IPS-18a (cell line): Measurements from ENCODE around the gene QSOX2.

Source experiments
- H3K27ac ChIP-seq: one replicate; pipeline ENCODE4 v1.5.1; 2013; ENCODE audit warnings: low read length
- H3K27me3 ChIP-seq: one replicate; pipeline ENCODE4 v1.6.1; 2013; ENCODE audit warnings: mild to moderate bottlenecking, low read length; ENCODE audit not compliant: control insufficient read depth, insufficient read depth
- H3K36me3 ChIP-seq: one replicate; pipeline ENCODE4 v1.6.1; 2013; ENCODE audit warnings: low read depth, low read length; ENCODE audit not compliant: control insufficient read depth
- H3K4me1 ChIP-seq: one replicate; pipeline ENCODE4 v1.6.1; 2013; ENCODE audit warnings: low read depth, low read length; ENCODE audit not compliant: control insufficient read depth
- H3K4me3 ChIP-seq: one replicate; pipeline ENCODE4 v1.5.1; 2013; ENCODE audit warnings: low read length
- H3K9ac ChIP-seq: one replicate; pipeline ENCODE4 v1.6.1; 2013; ENCODE audit warnings: mild to moderate bottlenecking, low read length, moderate library complexity
- H3K9me3 ChIP-seq: one replicate; pipeline ENCODE4 v1.6.1; 2013; ENCODE audit warnings: low read depth, low read length; ENCODE audit not compliant: control insufficient read depth

Gene QSOX2

GRCh38 chr9:136219276-136219675, 26.3 kb downstream of the QSOX2 start:
- Histone ChIP-seq H3K36me3 (peaks cover 23% of the 10 kb centered on the region), H3K9me3 (no peaks in the 10 kb centered on the region), H3K4me3 (no peak overlapping the region), H3K9ac (no peak overlapping the region), H3K4me1 (no peaks in the 10 kb centered on the region), H3K27me3 (no peaks in the 10 kb centered on the region), H3K27ac (no peak overlapping the region)

- Histone ChIP-seq H3K36me3 (peaks cover 26% of the 10 kb centered on the region), H3K27me3 (no peaks in the 10 kb centered on the region), H3K9me3 (no peaks in the 10 kb centered on the region), H3K27ac (no peak overlapping the region), H3K4me1 (no peaks in the 10 kb centered on the region), H3K9ac (no peak overlapping the region), H3K4me3 (no peak overlapping the region)
Measured at GRCh38 chr9:136218673-136219072, 26.9 kb downstream of the QSOX2 start.

DNA sequence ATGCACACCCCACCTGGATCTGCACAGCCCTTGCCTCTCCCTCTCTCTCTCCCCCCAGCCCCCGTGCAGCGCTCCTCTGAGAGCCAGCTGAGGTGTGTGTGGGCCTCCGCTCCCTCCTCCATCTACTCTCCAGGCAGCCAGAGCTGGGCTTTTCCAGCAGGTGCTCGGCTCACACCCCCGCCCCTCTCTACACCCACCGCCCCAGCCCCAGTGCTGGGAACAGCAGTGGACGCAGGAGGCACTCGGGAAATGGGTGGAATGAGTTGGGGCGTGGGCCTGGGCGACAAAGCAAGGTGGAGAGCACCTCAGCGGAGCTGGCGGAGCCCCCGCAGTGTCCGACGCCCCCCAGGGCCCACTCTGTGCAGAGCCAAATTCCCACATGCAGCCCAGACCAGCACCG, 27.3 kb downstream of the QSOX2 start:
- Histone ChIP-seq H3K9me3 (no peaks in the 10 kb centered on the region), H3K4me1 (no peaks in the 10 kb centered on the region), H3K4me3 (no peak overlapping the region), H3K27me3 (no peaks in the 10 kb centered on the region), H3K9ac (no peak overlapping the region), H3K36me3 (peaks cover 27% of the 10 kb centered on the region), H3K27ac (no peak overlapping the region)

DNA sequence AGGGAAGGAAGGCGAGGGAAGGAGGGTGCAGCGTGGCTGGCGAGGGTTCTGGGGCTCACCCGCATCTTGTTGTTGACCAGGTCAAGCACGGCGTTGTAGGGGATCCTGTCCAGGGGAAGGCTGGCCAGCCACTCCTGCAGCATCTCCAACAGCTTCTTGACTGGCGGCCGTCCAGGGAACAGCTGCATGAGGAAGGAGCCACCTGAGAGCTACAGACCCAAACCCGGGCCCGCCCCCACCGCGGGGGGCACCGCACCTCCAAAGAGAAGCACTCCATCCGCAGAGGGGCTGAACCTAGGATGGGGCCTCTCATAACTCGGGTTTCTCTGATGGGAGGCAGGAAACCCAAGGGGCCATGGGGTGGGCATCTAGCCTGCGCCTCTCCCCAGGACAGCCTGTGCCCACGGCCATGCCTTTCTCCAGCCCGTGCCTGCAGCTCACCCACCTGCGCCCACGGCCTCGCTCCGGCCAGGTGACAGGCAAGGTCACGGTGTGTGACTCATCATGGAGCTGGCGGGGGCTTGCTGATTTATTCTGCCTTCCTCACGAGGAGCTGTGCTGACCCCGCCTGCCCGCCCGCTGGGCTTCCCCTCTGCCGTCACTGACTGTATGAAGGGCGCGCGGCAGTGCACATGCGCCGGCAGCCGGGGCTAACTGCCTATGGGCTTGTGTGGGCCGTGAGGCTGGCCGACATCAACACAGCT, 28.9 kb downstream of the QSOX2 start:
- Histone ChIP-seq H3K9ac (no peak overlapping the region), H3K27ac (no peak overlapping the region), H3K4me1 (no peaks in the 10 kb centered on the region), H3K27me3 (no peaks in the 10 kb centered on the region), H3K4me3 (no peak overlapping the region), H3K9me3 (no peaks in the 10 kb centered on the region), H3K36me3 (peaks cover 27% of the 10 kb centered on the region)

GRCh38 chr9:136213733-136214132, 31.9 kb downstream of the QSOX2 start:
- Histone ChIP-seq H3K27ac (no peak overlapping the region), H3K4me1 (no peaks in the 10 kb centered on the region), H3K27me3 (no peaks in the 10 kb centered on the region), H3K9me3 (no peaks in the 10 kb centered on the region), H3K9ac (no peak overlapping the region), H3K4me3 (no peak overlapping the region), H3K36me3 (peaks cover 27% of the 10 kb centered on the region)

- Histone ChIP-seq H3K27ac (no peak overlapping the region), H3K4me3 (no peak overlapping the region)
Measured at GRCh38 chr9:136212345-136212950, 33.2 kb downstream of the QSOX2 start.

DNA sequence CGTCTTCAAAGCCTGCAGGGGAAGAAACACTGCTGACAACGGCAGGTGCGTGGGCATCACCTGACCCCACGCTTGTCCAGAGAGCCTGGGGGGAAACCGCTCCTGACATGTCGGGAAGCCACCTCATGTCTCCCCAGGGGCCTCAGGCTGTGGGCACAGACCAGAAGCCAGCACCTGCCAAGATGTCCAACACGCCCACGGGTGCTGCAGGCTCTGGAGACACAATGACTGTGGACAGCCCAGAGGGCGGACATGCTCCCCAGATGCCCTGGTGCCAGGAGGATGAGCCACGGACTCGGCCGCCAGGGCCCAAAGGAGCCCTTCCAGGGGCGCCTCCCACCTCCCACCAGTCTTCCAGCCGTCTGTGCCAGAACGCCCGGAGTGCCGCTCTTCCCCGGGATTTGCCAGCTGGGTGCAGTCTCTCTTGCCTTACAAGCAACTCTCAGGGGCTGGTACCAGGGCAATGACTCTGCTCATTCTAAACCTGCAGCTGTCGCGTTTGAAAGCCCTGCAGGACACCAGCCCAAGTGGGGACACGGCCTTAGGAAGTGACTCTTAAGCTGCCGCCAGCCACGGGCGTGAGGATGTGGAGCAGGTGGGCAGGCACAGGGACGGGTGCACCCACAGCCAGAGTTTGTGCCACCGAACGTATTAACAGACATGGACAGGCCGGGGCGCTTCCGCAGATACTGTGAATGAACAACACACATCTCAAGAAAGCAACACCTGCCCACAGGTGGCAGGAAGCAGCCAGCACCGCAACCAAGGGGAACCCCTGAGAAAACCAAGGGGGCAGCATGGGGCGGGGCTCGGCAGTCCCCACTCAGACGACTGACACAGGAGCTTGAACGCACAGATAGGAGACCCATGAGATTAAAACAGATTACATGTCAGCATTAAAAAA, 33.9 kb downstream of the QSOX2 start:
- Histone ChIP-seq H3K36me3 (peaks cover 24% of the 10 kb centered on the region), H3K27ac (no peak overlapping the region), H3K9ac (no peak overlapping the region), H3K4me1 (no peaks in the 10 kb centered on the region), H3K9me3 (no peaks in the 10 kb centered on the region), H3K27me3 (peaks cover 2% of the 10 kb centered on the region), H3K4me3 (no peak overlapping the region)

More at GRCh38 chr9:136212345-136212950, 33.2 kb downstream of the QSOX2 start:
- Histone ChIP-seq H3K9me3 (no peaks in the 10 kb centered on the region), H3K27me3 (no peaks in the 10 kb centered on the region), H3K9ac (no peak overlapping the region), H3K36me3 (peaks cover 24% of the 10 kb centered on the region), H3K4me1 (no peaks in the 10 kb centered on the region)

DNA sequence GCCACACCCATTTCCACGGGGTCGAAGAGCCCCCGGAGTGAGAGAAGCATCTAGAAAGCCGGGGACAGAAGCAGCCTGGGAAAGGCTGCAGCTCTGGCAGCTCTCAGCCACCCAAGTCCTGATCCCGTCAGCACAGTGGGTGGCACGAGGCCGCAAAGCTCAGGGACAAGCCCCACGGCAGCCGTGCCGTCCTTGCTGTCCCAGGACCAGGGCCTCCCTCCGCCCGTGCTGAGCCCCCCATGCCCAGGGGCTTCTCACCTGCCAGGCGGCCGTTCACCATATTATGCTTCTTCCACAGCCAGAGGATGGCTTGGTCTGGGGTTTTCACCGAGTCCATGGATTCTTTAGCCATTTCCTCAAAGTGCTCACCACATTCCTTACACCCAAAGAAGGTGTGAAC, 34.6 kb downstream of the QSOX2 start:
- Histone ChIP-seq H3K9ac (no peak overlapping the region), H3K27me3 (peaks cover 9% of the 10 kb centered on the region), H3K36me3 (peaks cover 19% of the 10 kb centered on the region), H3K9me3 (no peaks in the 10 kb centered on the region), H3K4me1 (no peaks in the 10 kb centered on the region), H3K4me3 (no peak overlapping the region), H3K27ac (no peak overlapping the region)

GRCh38 chr9:136210276-136210675, 35.3 kb downstream of the QSOX2 start:
- Histone ChIP-seq H3K4me3 (no peak overlapping the region), H3K9ac (no peak overlapping the region), H3K4me1 (no peaks in the 10 kb centered on the region), H3K27ac (no peak overlapping the region), H3K36me3 (peaks cover 19% of the 10 kb centered on the region), H3K27me3 (peaks cover 16% of the 10 kb centered on the region), H3K9me3 (no peaks in the 10 kb centered on the region)

GRCh38 chr9:136209786-136210185, 35.8 kb downstream of the QSOX2 start:
- H3K9ac ChIP-seq: no peak overlapping the region
- H3K27me3 ChIP-seq: peaks cover 20% of the 10 kb centered on the region
- H3K4me3 ChIP-seq: no peak overlapping the region
- H3K36me3 ChIP-seq: peaks cover 15% of the 10 kb centered on the region
- H3K9me3 ChIP-seq: no peaks in the 10 kb centered on the region
- no peak overlapping the region for H3K27ac ChIP-seq
- H3K4me1 ChIP-seq: no peaks in the 10 kb centered on the region

DNA sequence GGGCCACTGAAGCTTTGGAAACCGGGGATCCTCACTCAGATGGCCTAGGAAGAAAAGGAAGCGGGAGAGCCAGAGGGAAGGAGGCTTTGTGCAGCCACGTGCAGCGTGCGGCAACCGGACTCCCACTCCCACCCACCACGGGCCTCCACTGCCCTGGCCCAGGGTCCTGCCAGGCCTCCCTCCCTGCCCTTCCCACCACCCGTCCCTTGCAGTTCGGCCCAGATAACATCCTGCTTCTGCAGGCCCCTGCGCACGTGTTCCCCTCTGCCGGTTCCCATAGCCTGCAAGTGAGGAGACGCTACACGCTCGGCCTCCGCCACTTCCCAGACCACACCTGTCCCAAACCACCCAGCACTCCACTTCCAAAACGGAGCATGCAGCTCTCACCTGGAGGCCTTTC, 36.4 kb downstream of the QSOX2 start:
- H3K9ac ChIP-seq: no peak overlapping the region
- peaks cover 26% of the 10 kb centered on the region for H3K27me3 ChIP-seq
- H3K4me1 ChIP-seq: no peaks in the 10 kb centered on the region
- H3K9me3 ChIP-seq: no peaks in the 10 kb centered on the region
- peaks cover 10% of the 10 kb centered on the region for H3K36me3 ChIP-seq
- H3K27ac ChIP-seq: no peak overlapping the region
- no peak overlapping the region for H3K4me3 ChIP-seq
